NCI-H128 (cell line): Measurements from ENCODE around the gene B4GALT1.
A peak's percentile ranks its signal among the peaks of the same experiment; 100 is the strongest.
"Not testable (repeated sequence)": the region's sequence is repeated elsewhere in the genome, so short reads cannot be mapped to it uniquely, and the experiment has no call there.

Experiments
- DNase-seq: peaks from one replicate; lab custom pipeline; 2025; ENCODE audit not compliant: unreplicated experiment; lab: John Stamatoyannopoulos, UW

B4GALT1 gene

GRCh38 chr9:33104401-33104800, 62.7 kb downstream of the B4GALT1 start:
- no peak for DNase-seq

- no peak for DNase-seq
Observed at GRCh38 chr9:33103501-33104281, 63.4 kb downstream of the B4GALT1 start.

- DNase-seq: no peak
Observed at GRCh38 chr9:33102551-33103210, 64.5 kb downstream of the B4GALT1 start.

GRCh38 chr9:33101104-33101951, 65.8 kb downstream of the B4GALT1 start:
- DNase-seq: no peak

GRCh38 chr9:33099754-33100153, 67.4 kb downstream of the B4GALT1 start:
- no peak for DNase-seq

GRCh38 chr9:33097192-33097591, 69.9 kb downstream of the B4GALT1 start:
- DNase-seq: no peak

- DNase-seq: no peak
Observed at GRCh38 chr9:33092634-33093033, 74.5 kb downstream of the B4GALT1 start.

GRCh38 chr9:33085672-33086071, 81.5 kb downstream of the B4GALT1 start:
- not testable (repeated sequence) for DNase-seq

- DNase-seq: no peak
Observed at GRCh38 chr9:33082538-33083326, 84.4 kb downstream of the B4GALT1 start.

- no peak for DNase-seq
Observed at GRCh38 chr9:33082128-33082527, 85.0 kb downstream of the B4GALT1 start.

- peak; percentile 54 for DNase-seq
Observed at GRCh38 chr9:33081128-33081851, 85.8 kb downstream of the B4GALT1 start.

- DNase-seq: no peak
Observed at GRCh38 chr9:33080534-33080933, 86.6 kb downstream of the B4GALT1 start.

- peak; percentile 91 for DNase-seq
Observed at GRCh38 chr9:33076046-33077004, 90.8 kb downstream of the B4GALT1 start, which contains the start of gene SMU1. TSS of gene SMU1 (minus strand) at chr9:33076674. CDS start at chr9:33076608, 66 bp downstream.

- no peak for DNase-seq
Observed at GRCh38 chr9:33068991-33069390, 98.1 kb downstream of the B4GALT1 start.

- DNase-seq: no peak
Observed at GRCh38 chr9:33065157-33066076, 101.7 kb downstream of the B4GALT1 start.
